ENCODE results near the gene IFRD2.
"Not testable (repeated sequence)": the region's sequence is repeated elsewhere in the genome, so short reads cannot be mapped to it uniquely, and the experiment has no call there.

The IFRD2 gene

GRCh38 chr3:50254577-50255250 lies 37.5 kb downstream of the IFRD2 start:
- DNase-seq, result no peak
- Mint-ChIP-seq H3K4me3 (no peak overlapping the region), H3K27ac (peak overlapping the region; percentile 78), H3K4me1 (ENCODE audit: low read depth) (peaks cover 25% of the 10 kb centered on the region), H3K36me3 (ENCODE audit: low read depth) (peaks cover 91% of the 10 kb centered on the region), H3K9me3 (no peaks in the 10 kb centered on the region), H3K27me3 (no peaks in the 10 kb centered on the region)

GRCh38 chr3:50251220-50251619 lies 41.0 kb downstream of the IFRD2 start:
- Mint-ChIP-seq H3K9me3 (no peaks in the 10 kb centered on the region), H3K27me3 (no peaks in the 10 kb centered on the region), H3K36me3 (ENCODE audit: low read depth) (peaks cover 69% of the 10 kb centered on the region), H3K4me1 (ENCODE audit: low read depth) (peaks cover 52% of the 10 kb centered on the region), H3K4me3 (no peak overlapping the region), H3K27ac (peak overlapping the region; percentile 98)
- peak; percentile 69 for DNase-seq

GRCh38 chr3:50250514-50250913 lies 41.7 kb downstream of the IFRD2 start:
- Mint-ChIP-seq H3K27me3 (no peaks in the 10 kb centered on the region), H3K27ac (peak overlapping the region; percentile 98), H3K4me1 (ENCODE audit: low read depth) (peaks cover 57% of the 10 kb centered on the region), H3K9me3 (no peaks in the 10 kb centered on the region), H3K4me3 (no peak overlapping the region), H3K36me3 (ENCODE audit: low read depth) (peaks cover 65% of the 10 kb centered on the region)
- DNase-seq, result no peak

- peaks cover 67% of the 10 kb centered on the region for H3K4me1 Mint-ChIP-seq (ENCODE audit: low read depth)
- peaks cover 61% of the 10 kb centered on the region for H3K36me3 Mint-ChIP-seq (ENCODE audit: low read depth)
These were observed 42.8 kb downstream of the IFRD2 start for GRCh38 chr3:50249457-50249856.

GRCh38 chr3:50248387-50248786 lies 43.8 kb downstream of the IFRD2 start:
- Mint-ChIP-seq H3K27me3 (no peaks in the 10 kb centered on the region), H3K4me1 (ENCODE audit: low read depth) (peaks cover 75% of the 10 kb centered on the region), H3K27ac (peak overlapping the region; percentile 98), H3K36me3 (ENCODE audit: low read depth) (peaks cover 60% of the 10 kb centered on the region), H3K9me3 (no peaks in the 10 kb centered on the region), H3K4me3 (no peak overlapping the region)
- DNase-seq, result no peak

More at GRCh38 chr3:50249457-50249856, 42.8 kb downstream of the IFRD2 start:
- Mint-ChIP-seq H3K9me3 (no peaks in the 10 kb centered on the region), H3K4me3 (no peak overlapping the region), H3K27me3 (no peaks in the 10 kb centered on the region), H3K27ac (peak overlapping the region; percentile 98)
- DNase-seq, result no peak

GRCh38 chr3:50246517-50246954 lies 45.7 kb downstream of the IFRD2 start:
- peak; percentile 85 for DNase-seq
- Mint-ChIP-seq H3K36me3 (ENCODE audit: low read depth) (peaks cover 51% of the 10 kb centered on the region), H3K4me3 (peak overlapping the region; percentile 76), H3K27ac (peak overlapping the region; percentile 98), H3K9me3 (no peaks in the 10 kb centered on the region), H3K27me3 (no peaks in the 10 kb centered on the region), H3K4me1 (ENCODE audit: low read depth) (peaks cover 90% of the 10 kb centered on the region)

GRCh38 chr3:50245831-50246516 lies 46.3 kb downstream of the IFRD2 start:
- Mint-ChIP-seq H3K4me3 (peak overlapping the region; percentile 76), H3K36me3 (ENCODE audit: low read depth) (peaks cover 49% of the 10 kb centered on the region), H3K9me3 (no peaks in the 10 kb centered on the region), H3K4me1 (ENCODE audit: low read depth) (peaks cover 90% of the 10 kb centered on the region), H3K27me3 (no peaks in the 10 kb centered on the region), H3K27ac (peak overlapping the region; percentile 98)
- peak; percentile 97 for DNase-seq

- Mint-ChIP-seq H3K4me3 (peak overlapping the region; percentile 76), H3K27ac (peak overlapping the region; percentile 98), H3K36me3 (ENCODE audit: low read depth) (peaks cover 47% of the 10 kb centered on the region), H3K4me1 (ENCODE audit: low read depth) (peaks cover 87% of the 10 kb centered on the region), H3K9me3 (no peaks in the 10 kb centered on the region), H3K27me3 (no peaks in the 10 kb centered on the region)
- DNase-seq, result no peak
These were observed 46.9 kb downstream of the IFRD2 start for GRCh38 chr3:50245251-50245745.

GRCh38 chr3:50244813-50245212 lies 47.4 kb downstream of the IFRD2 start:
- H3K27ac Mint-ChIP-seq, result peak overlapping the region; percentile 98
- not testable (repeated sequence) for H3K9me3 Mint-ChIP-seq, H3K27me3 Mint-ChIP-seq, DNase-seq
- H3K4me1 Mint-ChIP-seq (ENCODE audit: low read depth), result peaks cover 87% of the 10 kb centered on the region
- H3K4me3 Mint-ChIP-seq, result peak overlapping the region; percentile 76
- peaks cover 47% of the 10 kb centered on the region for H3K36me3 Mint-ChIP-seq (ENCODE audit: low read depth)

- H3K36me3 Mint-ChIP-seq (ENCODE audit: low read depth), result peaks cover 55% of the 10 kb centered on the region
- H3K4me3 Mint-ChIP-seq, result peak overlapping the region; percentile 8
- DNase-seq, result no peak
- no peaks in the 10 kb centered on the region for H3K9me3 Mint-ChIP-seq
- H3K27me3 Mint-ChIP-seq, result no peaks in the 10 kb centered on the region
- H3K27ac Mint-ChIP-seq, result peak overlapping the region; percentile 98
- peaks cover 87% of the 10 kb centered on the region for H3K4me1 Mint-ChIP-seq (ENCODE audit: low read depth)
These were observed 48.7 kb downstream of the IFRD2 start for GRCh38 chr3:50243543-50243895.

GRCh38 chr3:50242851-50243542 lies 49.2 kb downstream of the IFRD2 start:
- Mint-ChIP-seq H3K27me3 (no peaks in the 10 kb centered on the region), H3K27ac (peak overlapping the region; percentile 98), H3K4me3 (peak overlapping the region; percentile 59), H3K4me1 (ENCODE audit: low read depth) (peaks cover 86% of the 10 kb centered on the region), H3K36me3 (ENCODE audit: low read depth) (peaks cover 58% of the 10 kb centered on the region), H3K9me3 (no peaks in the 10 kb centered on the region)
- peak; percentile 64 for DNase-seq

- DNase-seq, result no peak
- Mint-ChIP-seq H3K4me3 (peak overlapping the region; percentile 59), H3K9me3 (no peaks in the 10 kb centered on the region), H3K36me3 (ENCODE audit: low read depth) (peaks cover 62% of the 10 kb centered on the region), H3K27ac (peak overlapping the region; percentile 98), H3K27me3 (no peaks in the 10 kb centered on the region), H3K4me1 (ENCODE audit: low read depth) (peaks cover 85% of the 10 kb centered on the region)
These were observed 49.9 kb downstream of the IFRD2 start for GRCh38 chr3:50242381-50242770.

- peak overlapping the region; percentile 98 for H3K27ac Mint-ChIP-seq
- no peaks in the 10 kb centered on the region for H3K9me3 Mint-ChIP-seq
- DNase-seq, result no peak
- H3K4me3 Mint-ChIP-seq, result peak overlapping the region; percentile 55
- H3K36me3 Mint-ChIP-seq (ENCODE audit: low read depth), result peaks cover 63% of the 10 kb centered on the region
- peaks cover 80% of the 10 kb centered on the region for H3K4me1 Mint-ChIP-seq (ENCODE audit: low read depth)
- no peaks in the 10 kb centered on the region for H3K27me3 Mint-ChIP-seq
These were observed 50.4 kb downstream of the IFRD2 start for GRCh38 chr3:50241713-50242380.

- H3K9me3 Mint-ChIP-seq, result no peaks in the 10 kb centered on the region
- no peak for DNase-seq
- H3K27me3 Mint-ChIP-seq, result no peaks in the 10 kb centered on the region
- H3K27ac Mint-ChIP-seq, result peak overlapping the region; percentile 98
- peaks cover 68% of the 10 kb centered on the region for H3K36me3 Mint-ChIP-seq (ENCODE audit: low read depth)
- H3K4me1 Mint-ChIP-seq (ENCODE audit: low read depth), result peaks cover 73% of the 10 kb centered on the region
- peak overlapping the region; percentile 55 for H3K4me3 Mint-ChIP-seq
These were observed 51.1 kb downstream of the IFRD2 start for GRCh38 chr3:50241163-50241562.
